SH-SY5Y (cell line): ENCODE measurements around the gene ABHD16B.

Source experiments
- GATA2 ChIP-seq: IDR thresholded peaks from 2 replicates; pipeline ENCODE4 v1.6.1; 2011; ENCODE audit warnings: mild to moderate bottlenecking, low read depth, low read length
- GATA3 ChIP-seq: IDR thresholded peaks from 2 replicates; pipeline ENCODE4 v1.6.1; 2011; ENCODE audit warnings: low read depth, mild to moderate bottlenecking, low read length, moderate library complexity

Gene ABHD16B

GRCh38 chr20:63829945-63830835 is 31.1 kb upstream of the ABHD16B start:
- TF ChIP-seq GATA3 (no peak), GATA2 (no peak; the same call in 1 of the 2 replicates)

DNA sequence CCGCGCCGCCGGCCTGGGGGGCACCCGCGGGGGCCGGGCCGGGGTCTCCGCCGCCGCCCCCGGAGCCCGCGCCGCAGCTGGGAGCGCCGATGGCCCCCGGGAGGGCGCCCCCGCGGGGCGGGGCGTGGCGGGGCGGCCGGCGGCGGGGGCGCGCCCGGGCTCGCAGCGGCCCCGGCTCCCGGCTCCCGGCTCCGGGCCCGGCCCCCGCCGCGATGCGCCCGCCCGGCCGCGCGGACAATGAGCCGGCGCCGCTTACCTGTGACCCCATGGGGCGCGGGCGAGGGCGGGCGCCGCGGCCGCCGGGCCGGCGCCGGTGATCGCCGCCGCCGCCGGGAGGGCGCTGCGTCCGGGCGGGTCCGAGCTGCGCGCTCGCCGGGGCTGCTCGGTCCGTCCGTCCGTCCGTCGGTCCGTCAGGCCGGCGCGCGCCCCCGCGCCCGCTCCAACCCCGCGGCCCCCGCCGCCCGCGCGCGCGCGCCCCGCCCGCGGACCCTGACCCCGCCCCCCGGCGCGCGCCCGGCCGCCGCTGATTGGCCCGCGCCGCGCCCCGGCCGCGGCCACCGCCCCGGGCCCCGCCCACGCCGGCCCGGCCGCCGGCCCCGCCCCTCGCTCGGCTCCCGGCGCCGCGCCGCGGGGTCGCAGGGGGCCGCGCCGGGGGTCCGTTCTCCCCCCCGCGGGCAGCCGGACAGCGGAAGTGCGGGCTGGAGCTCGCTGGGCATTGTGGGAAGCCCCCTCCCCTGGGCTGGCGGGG is 30.3 kb upstream of the ABHD16B start, which contains the start of gene ZBTB46:
Gene ZBTB46 (minus strand): TSS at position 424 of the 748 bp plus-strand sequence. CDS start 40,507 bp downstream, outside the sequence.
- TF ChIP-seq GATA3 (no peak), GATA2 (no peak)

- TF ChIP-seq GATA3 = no peak
- TF ChIP-seq GATA2 = no peak
These were observed 29.7 kb upstream of the ABHD16B start for GRCh38 chr20:63831646-63831992.

- TF ChIP-seq GATA3 (no peak), GATA2 (no peak)
These were observed 29.2 kb upstream of the ABHD16B start for GRCh38 chr20:63831993-63832686.

- TF ChIP-seq GATA2 (no peak), GATA3 (no peak)
These were observed 27.4 kb upstream of the ABHD16B start for GRCh38 chr20:63833776-63834490.

DNA sequence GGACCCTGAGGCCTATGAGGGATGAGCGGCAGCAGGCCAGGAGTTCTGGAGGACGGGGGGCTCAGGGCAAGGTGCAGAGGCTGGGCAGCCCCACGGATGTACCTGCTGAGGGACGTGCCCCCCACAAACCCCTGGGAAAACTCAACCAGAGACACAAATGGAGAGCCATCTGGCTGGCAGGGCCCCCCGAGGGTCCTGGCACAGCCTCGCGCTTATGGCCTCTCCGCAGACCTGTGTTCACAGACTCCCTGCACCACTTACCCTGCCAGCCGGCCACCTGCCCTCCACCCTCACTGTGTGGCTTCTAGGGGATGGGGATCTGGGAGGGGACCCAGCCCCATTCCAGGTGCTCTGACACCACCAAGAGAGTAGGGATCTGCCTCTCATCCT is 26.8 kb upstream of the ABHD16B start:
- TF ChIP-seq GATA2 (no peak), GATA3 (no peak)

DNA sequence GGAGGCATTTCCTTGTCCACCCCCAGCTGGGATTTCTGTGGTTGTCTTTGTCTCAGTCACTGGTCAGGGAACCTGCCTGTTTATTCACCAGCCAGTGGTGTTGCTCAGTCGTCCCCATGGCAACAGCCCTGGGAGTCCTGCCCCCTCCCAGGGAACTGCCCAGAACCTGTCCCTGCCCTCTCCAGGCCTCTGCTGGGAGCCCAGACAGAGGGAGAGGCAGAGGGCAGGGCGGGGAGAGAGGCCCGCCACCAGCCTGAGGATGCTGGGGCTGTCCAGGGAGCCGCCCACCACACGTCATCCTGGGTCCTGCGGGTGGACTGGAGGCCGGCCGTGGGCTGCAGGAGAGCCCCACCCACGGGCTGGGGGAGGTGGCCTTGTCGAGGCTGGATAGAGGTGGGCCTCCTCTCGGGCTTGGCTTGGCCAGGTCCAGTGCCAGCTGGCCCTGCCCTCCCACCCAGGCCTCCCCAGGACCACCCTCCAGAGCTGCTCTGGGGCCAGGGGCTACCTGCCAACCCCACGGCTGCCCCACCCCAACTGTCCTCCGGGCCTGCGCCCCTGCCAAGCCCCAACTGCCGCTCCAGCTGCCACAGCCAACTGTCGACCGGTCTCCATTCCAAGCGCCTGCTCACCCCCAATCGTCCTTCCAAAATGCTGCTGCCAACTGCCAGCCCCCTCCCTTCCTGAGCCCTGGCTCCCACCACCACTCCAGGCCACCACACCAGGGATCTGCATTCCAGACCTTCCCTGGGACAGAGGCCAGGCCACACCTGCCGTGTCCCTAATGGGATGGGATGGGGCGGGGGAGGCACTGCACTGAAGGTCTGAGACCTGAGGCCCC is 26.1 kb upstream of the ABHD16B start:
- TF ChIP-seq GATA3 = no peak

GRCh38 chr20:63836458-63837344 is 24.6 kb upstream of the ABHD16B start:
- no peak for TF ChIP-seq GATA3
- TF ChIP-seq GATA2 = no peak

DNA sequence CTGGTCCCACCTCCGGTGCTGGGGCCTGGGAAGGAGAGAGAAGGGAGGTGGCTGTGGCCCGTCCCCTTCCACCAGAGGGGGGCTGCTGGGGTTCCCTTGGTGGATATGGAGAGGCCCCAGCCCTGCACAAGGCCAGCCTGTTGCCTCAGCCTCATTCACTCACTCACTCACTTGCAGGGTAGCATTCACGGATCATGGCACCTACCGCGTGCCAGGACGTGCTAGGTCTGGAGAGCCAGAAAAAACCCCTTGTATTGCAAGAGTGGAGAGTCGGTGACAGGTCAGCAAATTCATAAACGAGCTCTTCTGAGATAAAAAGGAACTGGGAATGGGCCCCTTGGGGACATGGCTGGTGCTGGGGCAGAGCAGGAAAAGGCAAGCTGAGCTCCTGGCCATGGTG is 23.8 kb upstream of the ABHD16B start:
- no peak for TF ChIP-seq GATA2
- no peak for TF ChIP-seq GATA3

DNA sequence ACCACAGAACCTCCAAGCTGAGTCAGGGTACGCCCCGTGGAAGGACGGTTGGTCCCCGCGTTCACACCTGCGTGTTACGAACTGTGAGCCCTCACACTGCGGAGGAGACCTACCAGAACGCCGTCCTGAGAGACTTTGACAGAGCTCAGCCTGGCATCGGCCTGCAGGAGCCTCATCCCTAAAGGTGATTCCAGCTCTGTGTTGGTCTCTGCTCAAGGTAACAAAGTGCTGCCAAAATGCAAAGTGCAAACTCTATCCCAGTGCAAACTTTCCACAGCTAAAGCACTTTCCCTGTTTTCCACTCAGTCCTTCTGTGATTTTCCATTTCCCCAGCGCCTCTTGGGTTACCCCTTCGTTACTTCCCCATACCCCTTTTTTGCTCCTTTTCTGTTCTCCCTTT is 21.7 kb upstream of the ABHD16B start:
- TF ChIP-seq GATA3 (no peak), GATA2 (no peak)

DNA sequence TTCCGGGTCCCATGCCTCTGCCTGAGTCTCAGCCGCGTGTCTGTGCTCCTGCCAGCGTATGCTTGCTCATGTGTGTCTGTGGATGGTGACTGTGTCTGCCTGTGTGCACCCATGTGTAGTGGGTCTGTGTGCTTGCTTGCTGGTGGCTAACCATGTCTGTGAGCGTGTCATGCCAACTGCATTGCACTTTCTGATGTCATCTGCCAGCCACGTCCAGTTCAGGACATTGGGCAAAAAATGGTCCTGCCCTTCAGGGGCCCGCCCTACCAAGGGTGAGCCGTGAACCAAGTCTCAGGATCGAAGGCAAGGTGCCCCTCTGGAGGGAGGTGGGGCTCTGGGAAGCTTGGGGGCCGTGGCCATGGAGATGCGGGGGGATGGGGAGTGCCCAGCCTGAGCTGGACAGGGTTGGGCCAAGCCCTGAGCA is 20.9 kb upstream of the ABHD16B start:
- no peak for TF ChIP-seq GATA3
- no peak for TF ChIP-seq GATA2

DNA sequence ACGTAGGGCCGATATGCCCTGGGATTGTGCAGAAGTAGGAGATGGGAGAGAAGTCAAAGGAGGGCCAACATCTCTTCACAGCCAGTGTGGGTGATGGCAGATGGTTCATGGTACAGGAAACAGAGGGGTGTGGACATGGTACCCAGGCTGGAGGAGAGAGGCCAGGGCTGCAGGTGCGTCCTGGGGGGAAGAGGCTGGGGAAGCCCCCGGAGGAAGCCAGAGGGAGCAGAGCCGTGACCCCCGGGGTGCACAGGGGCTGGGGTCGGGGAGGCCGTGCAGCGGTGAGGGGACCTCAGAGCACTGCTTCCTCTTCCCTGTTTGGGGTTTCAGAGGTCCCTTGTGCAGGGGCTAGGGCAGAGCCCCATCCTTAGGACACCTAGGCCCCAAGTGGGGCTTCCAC is 19.0 kb upstream of the ABHD16B start:
- TF ChIP-seq GATA2 (no peak), GATA3 (no peak)
